Muscle layer of duodenum (tissue), 2 donors: ENCODE measurements around the gene PPP2R5B.

Source experiments
- H3K27ac ChIP-seq: one replicate; pipeline ENCODE4 v1.7.0; 2013; ENCODE audit warnings: mild to moderate bottlenecking, low read length
- H3K27me3 ChIP-seq: one replicate; pipeline ENCODE4 v1.7.0; 2013; ENCODE audit warnings: low read depth, mild to moderate bottlenecking, control low read depth, low read length
- H3K36me3 ChIP-seq, 2 donors: one replicate each; pipeline ENCODE4 v1.7.0; 2013; ENCODE audit warnings: low read length in 2 of 2, control low read depth in 1 of 2, mild to moderate bottlenecking in 1 of 2; ENCODE audit not compliant: insufficient read depth in 2 of 2, control insufficient read depth in 1 of 2
- H3K4me1 ChIP-seq, 2 donors: one replicate each; pipeline ENCODE4 v1.7.0; 2013; ENCODE audit warnings: low read length in 2 of 2, mild to moderate bottlenecking in 2 of 2, control low read depth in 1 of 2, moderate library complexity in 1 of 2; ENCODE audit not compliant: insufficient read depth in 2 of 2, control insufficient read depth in 1 of 2
- H3K4me3 ChIP-seq, 2 donors: one replicate each; pipeline ENCODE4 v1.7.0; 2013; ENCODE audit warnings: low read length in 2 of 2, low read depth in 1 of 2, mild to moderate bottlenecking in 1 of 2
- H3K9me3 ChIP-seq, 2 donors: one replicate each; pipeline ENCODE4 v1.7.0; 2013; ENCODE audit warnings: low read length in 2 of 2, control low read depth in 1 of 2, mild to moderate bottlenecking in 1 of 2; ENCODE audit not compliant: control insufficient read depth in 1 of 2
- donor health status: healthy.

The PPP2R5B gene

DNA sequence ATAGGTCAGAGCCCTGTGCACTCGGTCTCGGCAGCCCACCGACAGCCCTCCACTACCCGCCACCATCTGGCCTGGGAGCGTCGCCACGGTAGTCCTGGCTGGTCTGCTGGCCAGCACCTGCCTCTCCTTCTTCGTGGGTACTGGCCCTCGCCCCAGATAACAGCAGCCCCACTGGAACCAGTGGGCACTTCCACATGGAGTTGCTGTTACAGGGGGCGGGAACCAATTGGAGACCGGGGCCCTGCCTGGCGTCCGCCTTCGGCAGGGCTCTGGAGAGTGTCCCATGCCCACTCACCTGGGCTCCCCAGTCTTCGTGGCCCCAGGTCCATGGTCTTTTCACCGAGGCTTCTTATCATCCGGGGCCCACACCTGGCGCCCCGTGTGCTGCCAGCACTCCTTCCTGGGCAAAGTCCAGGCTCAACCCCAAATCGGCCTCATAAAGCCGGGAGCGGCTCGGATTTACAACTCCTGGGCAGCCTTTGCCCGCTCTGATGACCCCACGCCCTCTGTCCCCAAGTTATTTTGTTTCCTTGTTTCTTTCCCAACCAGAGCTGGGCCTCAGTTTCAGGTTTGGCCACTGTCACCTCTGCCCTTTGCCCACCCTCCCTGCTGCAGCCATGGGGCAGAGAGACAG, 33.2 kb upstream of the PPP2R5B start:
- H3K9me3 ChIP-seq = no peaks in the 10 kb centered on the region
- H3K27me3 ChIP-seq = no peaks in the 10 kb centered on the region
- peak overlapping the region in 1 of 2 donors; percentile 59 for H3K4me3 ChIP-seq
- peaks cover 0 to 18% of the 10 kb centered on the region in 2 donors for H3K36me3 ChIP-seq
- peaks cover 0 to 11% of the 10 kb centered on the region in 2 donors for H3K4me1 ChIP-seq
- peak overlapping the region; percentile 83 for H3K27ac ChIP-seq

DNA sequence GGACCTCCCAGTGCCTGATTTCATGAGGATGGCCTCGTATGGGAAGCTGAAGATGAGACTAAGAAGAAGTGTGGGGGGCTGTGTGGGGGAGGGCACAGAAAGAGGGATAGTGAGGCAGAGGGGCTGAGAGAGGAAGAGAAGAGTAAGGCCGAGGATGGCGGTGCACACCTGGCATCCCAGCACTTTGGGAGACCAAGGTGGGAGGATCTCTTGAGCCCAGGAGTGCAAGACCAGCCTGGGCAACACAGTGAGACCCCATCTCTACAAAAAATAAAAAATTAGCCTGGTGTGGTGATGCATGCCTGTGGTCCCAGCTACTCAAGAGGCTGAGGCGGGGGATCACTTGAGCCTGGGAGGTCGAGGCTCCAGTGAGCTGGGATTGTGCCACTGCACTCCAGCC, 32.6 kb upstream of the PPP2R5B start:
- peaks cover 0 to 11% of the 10 kb centered on the region in 2 donors for H3K4me1 ChIP-seq

DNA sequence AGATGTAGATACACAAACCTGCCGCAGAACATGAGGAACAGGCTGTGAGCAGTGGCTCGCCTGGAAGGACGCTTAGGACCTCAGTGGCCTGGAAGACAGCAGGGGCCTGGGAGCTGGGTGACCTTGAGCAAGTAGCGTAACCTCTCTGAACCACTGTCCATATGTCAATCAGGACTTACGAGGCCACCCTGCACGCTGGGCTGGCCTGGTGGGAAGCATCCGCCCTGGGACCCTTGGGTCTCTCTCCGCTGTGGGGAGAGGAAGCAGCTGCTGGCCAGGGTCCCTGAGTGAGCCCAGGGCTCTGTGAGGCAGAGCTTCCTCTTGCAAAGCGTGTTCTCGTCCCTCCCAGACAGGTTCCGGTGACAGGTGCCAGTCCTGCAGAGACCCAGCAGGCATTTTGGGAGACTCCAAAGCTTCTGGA, 32.1 kb upstream of the PPP2R5B start:
- Histone ChIP-seq H3K9me3 (no peaks in the 10 kb centered on the region), H3K27me3 (no peaks in the 10 kb centered on the region), H3K4me1 (peaks cover 0 to 11% of the 10 kb centered on the region in 2 donors), H3K27ac (peak overlapping the region; percentile 83), H3K36me3 (peaks cover 0 to 29% of the 10 kb centered on the region in 2 donors), H3K4me3 (peak overlapping the region in 1 of 2 donors; percentile 59)

More for the DNA sequence above, 32.6 kb upstream of the PPP2R5B start:
- peaks cover 0 to 24% of the 10 kb centered on the region in 2 donors for H3K36me3 ChIP-seq
- H3K4me3 ChIP-seq = peak overlapping the region in 1 of 2 donors; percentile 59
- H3K9me3 ChIP-seq = no peaks in the 10 kb centered on the region
- H3K27me3 ChIP-seq = no peaks in the 10 kb centered on the region
- peak overlapping the region; percentile 83 for H3K27ac ChIP-seq

DNA sequence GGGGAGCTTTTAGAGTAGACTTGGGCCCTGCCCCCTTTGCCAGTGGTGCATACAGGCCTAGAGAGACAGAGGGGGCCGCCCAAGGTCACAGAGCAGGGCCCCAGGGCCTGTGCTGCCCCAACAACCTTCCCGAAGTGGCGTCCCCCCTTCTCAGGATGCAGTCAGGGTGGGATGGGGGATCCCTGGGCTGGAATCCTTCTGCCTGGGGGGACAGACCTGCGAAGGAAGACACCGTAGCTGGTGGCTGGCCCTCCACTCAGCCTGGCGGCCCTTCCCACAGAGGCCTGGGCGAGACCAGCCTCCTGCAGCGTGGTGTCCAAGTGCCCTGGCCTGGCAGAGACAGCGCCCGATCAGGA, 31.7 kb upstream of the PPP2R5B start:
- Histone ChIP-seq H3K27ac (peak overlapping the region; percentile 83), H3K4me1 (peaks cover 0 to 7% of the 10 kb centered on the region in 2 donors), H3K36me3 (peaks cover 0 to 33% of the 10 kb centered on the region in 2 donors), H3K4me3 (peak overlapping the region in 1 of 2 donors; percentile 59), H3K27me3 (no peaks in the 10 kb centered on the region), H3K9me3 (no peaks in the 10 kb centered on the region)

DNA sequence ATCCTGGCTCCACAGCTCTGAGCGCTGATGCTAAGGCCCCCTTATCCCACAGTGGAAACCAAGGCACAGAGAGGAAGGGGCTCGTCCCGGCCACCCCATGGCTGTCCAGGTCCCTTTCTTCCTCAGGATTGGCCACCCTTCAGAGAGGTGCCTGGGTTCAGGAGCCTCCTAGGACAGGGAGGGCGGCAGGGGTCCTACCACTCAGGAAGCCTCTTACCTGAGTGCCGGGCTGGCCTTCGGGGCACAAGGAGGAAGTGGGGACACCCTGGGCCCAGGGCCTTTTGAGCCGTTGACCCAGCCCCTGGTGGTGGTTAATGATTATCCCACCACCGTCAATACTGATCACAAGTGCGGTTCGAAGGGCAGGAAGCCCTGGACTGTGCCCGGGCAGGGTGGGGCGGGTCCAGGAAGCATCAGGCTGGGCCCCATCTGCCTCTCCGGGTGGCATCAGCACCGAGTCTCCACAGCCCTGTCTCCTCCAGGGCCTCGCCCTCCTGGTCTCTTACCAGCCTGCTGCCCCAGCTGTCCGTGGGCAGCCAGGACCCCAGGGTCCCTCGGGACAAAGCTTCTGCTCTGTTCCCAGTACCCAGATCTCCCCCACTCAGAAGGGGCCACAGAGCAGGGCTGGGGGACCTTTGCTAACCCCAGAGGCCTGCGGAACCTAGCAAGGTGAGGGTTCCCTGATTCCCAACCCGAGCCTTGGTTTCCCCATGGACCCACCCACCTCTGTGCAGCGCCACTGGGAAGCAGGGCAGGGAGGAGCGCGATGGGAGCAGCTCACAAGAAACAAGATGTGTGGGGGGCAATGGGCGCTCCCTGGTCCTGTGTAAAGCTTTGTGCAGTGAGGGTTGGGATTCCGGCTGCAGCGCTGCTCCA, 31.1 kb upstream of the PPP2R5B start:
- peak overlapping the region; percentile 83 for H3K27ac ChIP-seq
- no peaks in the 10 kb centered on the region for H3K27me3 ChIP-seq
- peaks cover 4 to 39% of the 10 kb centered on the region in 2 donors for H3K36me3 ChIP-seq
- peak overlapping the region in 1 of 2 donors; percentile 59 for H3K4me3 ChIP-seq
- H3K9me3 ChIP-seq = no peaks in the 10 kb centered on the region
- H3K4me1 ChIP-seq = peaks cover 0 to under 1% of the 10 kb centered on the region in 2 donors

DNA sequence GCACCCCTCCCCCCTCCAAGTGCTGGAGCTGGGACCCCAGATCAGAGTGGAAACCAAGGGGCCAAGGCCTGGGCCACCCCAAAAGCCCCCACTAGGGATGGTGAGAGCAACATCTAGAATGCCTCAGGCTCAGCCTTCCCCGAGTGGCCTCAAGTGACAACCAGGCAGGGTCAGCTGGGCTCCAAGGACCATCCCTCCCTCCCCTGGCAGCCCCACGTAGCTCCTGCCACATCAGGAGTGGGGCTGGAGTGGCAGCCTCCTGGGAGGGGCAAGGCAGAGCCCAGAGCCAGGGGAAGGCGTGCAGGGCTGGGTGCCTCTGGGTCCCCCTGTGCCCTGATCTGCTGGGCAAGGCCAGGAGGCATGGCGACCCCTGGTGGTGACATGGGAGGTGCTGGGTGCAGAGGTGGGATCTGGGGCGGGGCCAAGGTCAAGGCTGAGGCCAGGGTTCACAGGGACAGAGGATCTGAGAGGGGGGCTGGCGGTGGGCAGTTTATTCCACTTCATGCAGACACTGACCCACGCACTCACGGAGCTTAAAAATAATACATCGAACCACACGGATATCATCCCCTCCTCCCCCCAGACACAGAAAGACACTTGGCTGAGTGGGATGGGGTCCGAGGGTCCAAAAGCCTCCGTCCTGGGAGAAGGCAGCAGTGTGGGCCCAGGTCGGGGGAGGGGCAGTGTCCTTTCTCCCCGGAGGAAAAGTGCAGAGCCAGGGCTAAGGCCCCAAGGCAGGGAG, 30.2 kb upstream of the PPP2R5B start:
- Histone ChIP-seq H3K27ac (peak overlapping the region; percentile 69), H3K27me3 (no peaks in the 10 kb centered on the region), H3K9me3 (no peaks in the 10 kb centered on the region), H3K36me3 (peaks cover 5 to 47% of the 10 kb centered on the region in 2 donors), H3K4me1 (no peaks in the 10 kb centered on the region), H3K4me3 (no peak overlapping the region)

DNA sequence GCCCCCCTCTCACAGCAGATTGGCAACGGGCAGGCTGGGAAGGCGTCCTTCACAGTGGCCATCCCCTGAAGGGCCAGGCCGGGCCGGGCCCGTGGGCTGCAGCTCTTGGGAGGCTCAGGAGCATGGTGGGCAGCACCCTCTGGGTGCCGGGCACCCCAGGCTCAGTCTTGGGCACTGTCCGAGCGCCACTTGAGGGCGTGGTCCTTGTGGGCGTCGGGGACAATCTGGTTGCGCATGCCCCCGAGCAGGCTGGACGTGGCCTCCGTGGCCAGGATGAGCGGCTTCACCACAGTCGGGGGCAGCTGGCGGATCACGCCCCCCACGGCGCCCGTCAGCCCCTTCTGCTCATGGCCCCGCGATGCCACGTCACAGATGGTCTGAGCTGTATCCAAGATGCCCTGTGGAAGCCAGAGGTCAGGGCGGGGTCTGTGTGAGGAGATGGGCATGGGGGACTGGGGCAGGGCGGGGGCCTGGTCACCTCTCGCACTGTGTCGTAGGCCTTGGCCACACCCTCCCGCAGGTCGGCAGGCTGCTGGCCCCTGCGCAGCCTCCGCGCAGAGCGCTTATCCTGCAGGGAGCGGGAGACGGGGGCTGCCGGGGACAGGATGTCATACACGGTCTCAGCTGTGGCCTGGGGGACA, 29.6 kb upstream of the PPP2R5B start:
- H3K4me1 ChIP-seq = no peaks in the 10 kb centered on the region
- no peak overlapping the region for H3K27ac ChIP-seq
- no peaks in the 10 kb centered on the region for H3K27me3 ChIP-seq
- no peaks in the 10 kb centered on the region for H3K9me3 ChIP-seq
- no peak overlapping the region for H3K4me3 ChIP-seq
- peaks cover 5 to 54% of the 10 kb centered on the region in 2 donors for H3K36me3 ChIP-seq

DNA sequence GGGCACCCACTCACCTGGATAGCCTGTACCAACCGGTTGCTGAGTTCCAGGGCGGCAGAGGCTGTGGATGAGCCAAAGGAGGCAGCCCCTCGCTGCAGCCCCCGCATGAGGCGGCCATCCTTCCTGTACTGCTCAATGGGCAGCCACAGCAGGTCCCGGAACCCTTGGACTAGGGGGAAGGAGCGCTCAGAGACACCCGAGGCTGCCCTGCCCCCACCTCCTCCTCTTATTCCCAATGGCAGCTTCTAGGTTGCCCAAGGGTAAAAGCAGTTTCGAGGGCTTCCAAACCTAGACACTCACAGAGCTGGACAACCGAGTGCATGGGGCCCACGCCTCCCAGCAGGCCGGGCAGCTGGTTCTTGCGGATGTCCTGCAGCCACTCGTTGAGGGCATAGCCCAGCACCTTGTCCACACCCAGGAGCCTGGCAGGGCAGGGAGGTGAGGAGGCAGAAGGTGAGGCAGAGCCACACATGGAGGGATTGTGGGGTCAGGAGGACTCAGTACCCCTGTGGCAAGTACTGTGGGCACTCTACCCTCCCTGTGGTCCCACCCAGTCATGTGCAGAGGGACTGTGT, 28.0 kb upstream of the PPP2R5B start:
- H3K4me1 ChIP-seq = no peaks in the 10 kb centered on the region
- no peak overlapping the region for H3K4me3 ChIP-seq
- H3K27me3 ChIP-seq = no peaks in the 10 kb centered on the region
- H3K9me3 ChIP-seq = no peaks in the 10 kb centered on the region
- H3K36me3 ChIP-seq = peaks cover 8 to 69% of the 10 kb centered on the region in 2 donors
- no peak overlapping the region for H3K27ac ChIP-seq

DNA sequence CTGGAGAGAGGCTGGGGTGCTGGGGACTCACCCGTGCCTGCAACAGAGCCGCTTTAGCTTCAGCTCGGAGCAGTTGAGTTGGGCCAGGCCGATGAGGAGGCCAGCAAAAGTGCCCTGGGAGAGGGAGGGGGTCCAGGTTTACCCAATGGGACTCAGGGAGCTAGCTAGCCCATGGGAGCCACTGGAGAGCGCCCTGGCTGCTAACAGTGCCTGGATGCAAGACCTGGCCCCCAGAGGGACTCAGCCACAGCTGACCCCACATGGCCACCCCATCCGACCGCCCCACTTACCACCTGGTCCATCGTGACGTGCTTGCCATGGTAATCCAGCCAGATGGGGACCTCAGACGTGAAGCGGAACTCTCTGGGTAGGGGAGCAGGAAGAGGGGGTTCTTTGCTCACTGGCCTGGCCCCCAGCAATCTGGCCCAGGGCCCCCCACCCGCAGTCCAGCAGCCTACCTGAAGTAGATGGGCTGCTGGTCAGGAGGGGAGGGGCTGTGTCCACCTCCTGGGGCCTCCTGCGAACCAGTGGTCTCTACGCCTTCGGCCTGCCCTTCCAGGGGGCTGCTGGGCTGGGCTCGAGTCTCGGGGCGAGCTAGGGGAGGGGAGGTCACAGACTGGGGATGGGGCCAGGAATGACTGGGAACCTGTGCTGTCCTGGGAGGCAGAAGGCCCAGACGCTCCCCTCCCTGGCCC, 27.0 kb upstream of the PPP2R5B start:
- Histone ChIP-seq H3K27ac (no peak overlapping the region), H3K4me1 (no peaks in the 10 kb centered on the region), H3K4me3 (no peak overlapping the region), H3K36me3 (peaks cover 13 to 79% of the 10 kb centered on the region in 2 donors), H3K27me3 (no peaks in the 10 kb centered on the region), H3K9me3 (no peaks in the 10 kb centered on the region)

DNA sequence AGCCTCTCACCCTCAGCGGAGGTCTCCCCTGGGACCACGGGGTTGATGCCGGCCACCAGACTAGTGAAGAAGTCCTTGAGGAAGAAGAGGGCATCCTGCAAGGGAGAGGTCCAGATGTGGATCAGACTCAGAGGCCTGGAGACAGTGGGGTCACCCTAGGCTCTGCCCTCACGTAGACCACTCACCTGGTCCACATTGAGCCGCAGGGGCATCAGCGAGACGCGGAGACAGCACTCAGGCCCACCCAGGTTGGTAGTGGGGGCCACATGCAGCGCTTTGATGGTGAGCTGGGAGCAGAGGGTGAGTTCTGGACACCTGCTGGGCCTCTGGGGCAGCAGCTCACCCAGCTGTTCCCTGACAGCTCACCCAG, 26.4 kb upstream of the PPP2R5B start:
- Histone ChIP-seq H3K36me3 (peaks cover 16 to 83% of the 10 kb centered on the region in 2 donors), H3K27ac (no peak overlapping the region), H3K4me1 (no peaks in the 10 kb centered on the region), H3K9me3 (no peaks in the 10 kb centered on the region), H3K27me3 (no peaks in the 10 kb centered on the region), H3K4me3 (no peak overlapping the region)
